A673 (cell line): ENCODE data around the gene PALLD. TPM values are rescaled to one million over a fixed set of nuclear protein-coding genes. Genes with fewer than 3 reads are reported as not detected.

Experiments used
- BruUV-seq: library from RNA; stranded (reverse); fragments of 400-500 nt; replicated peaks from 2 replicates; lab custom pipeline; 2021; lab: Mats Ljungman, UMichigan
- CTCF ChIA-PET: fragments of 300-600 bp; sonication (Branson Sonifier 250); formaldehyde crosslinking; loops from one replicate; lab custom pipeline; 2022; ENCODE audit warnings: antibody characterized with exemption; lab: Charles Lee
- POLR2A ChIA-PET: fragments of 300-600 bp; sonication (Branson Sonifier 250); formaldehyde crosslinking; loops from one replicate; lab custom pipeline; 2022; ENCODE audit warnings: antibody characterized with exemption; ENCODE audit not compliant: low non-redundant PET; lab: Charles Lee
- DNase-seq: peaks from one replicate; pipeline ENCODE4 v3.0.0-alpha.2; 2015; ENCODE audit warnings: low spot score
- H3K27ac ChIP-seq: fragments of 200-600 bp; sonication (generic); 2 replicates; pipeline ENCODE4 v1.5.1; 2016; ENCODE audit warnings: mixed run types, low read depth, mild to moderate bottlenecking, mixed read lengths, antibody characterized with exemption, low read length; ENCODE audit not compliant: poor library complexity, severe bottlenecking
- H3K27me3 ChIP-seq: fragments of 200-600 bp; sonication (generic); replicated peaks from 2 replicates; pipeline ENCODE4 v1.6.1; 2017; ENCODE audit warnings: mixed run types, low read depth, mild to moderate bottlenecking, mixed read lengths, antibody characterized with exemption, low read length; ENCODE audit not compliant: insufficient read depth, poor library complexity
- H3K36me3 ChIP-seq: fragments of 200-600 bp; sonication (generic); 2 replicates; pipeline ENCODE4 v1.6.1; 2016; ENCODE audit warnings: mixed run types, mild to moderate bottlenecking, mixed read lengths, antibody characterized with exemption, low read length; ENCODE audit not compliant: insufficient read depth, poor library complexity, severe bottlenecking
- H3K4me1 ChIP-seq: fragments of 200-600 bp; sonication (generic); 2 replicates; pipeline ENCODE4 v1.6.1; 2017; ENCODE audit warnings: mixed run types, mild to moderate bottlenecking, mixed read lengths, antibody characterized with exemption, low read length; ENCODE audit not compliant: insufficient read depth, poor library complexity, severe bottlenecking
- H3K4me3 ChIP-seq: fragments of 200-600 bp; sonication (generic); 2 replicates; pipeline ENCODE4 v1.5.1; 2016; ENCODE audit warnings: low read depth, mixed run types, mild to moderate bottlenecking, mixed read lengths, low read length; ENCODE audit not compliant: poor library complexity, severe bottlenecking
- H3K9me3 ChIP-seq: fragments of 200-600 bp; sonication (generic); 2 replicates; pipeline ENCODE4 v1.6.1; 2016; ENCODE audit warnings: mixed run types, low read depth, mild to moderate bottlenecking, mixed read lengths, antibody characterized with exemption, low read length; ENCODE audit not compliant: poor library complexity, severe bottlenecking
- CTCF ChIP-seq: fragments of 300-800, 200-600 bp; sonication (generic); conservative IDR thresholded peaks from 2 replicates; pipeline ENCODE4 v1.5.1; 2017; ENCODE audit warnings: low read depth, mild to moderate bottlenecking, antibody characterized with exemption, low read length, moderate library complexity, mixed read lengths
- EZH2 ChIP-seq: fragments of 200-600 bp; sonication (generic); IDR thresholded peaks from 2 replicates; pipeline ENCODE4 v1.6.1; 2017; ENCODE audit warnings: borderline replicate concordance, low read depth, mild to moderate bottlenecking, mixed read lengths, antibody characterized with exemption, low read length; ENCODE audit not compliant: poor library complexity, severe bottlenecking
- intact Hi-C: fragments of 100-400 bp; cut with micrococcal nuclease; formaldehyde crosslinking; loops from one replicate; pipeline ENCODE4 v1.10.0; 2022; ENCODE audit not compliant: unreplicated experiment
- total RNA-seq: library from RNA; stranded (reverse); gene quantifications from 2 replicates; pipeline ENCODE4 v1.2.3, GENCODE V29; 2021

PALLD gene
- total RNA-seq, 1 experiment from 2014 or later = 44.1 TPM

GRCh38 chr4:168781926-168782325 is 285.1 kb downstream of the PALLD start:
- intact Hi-C loops = no loop called here
- no peak overlapping the region for H3K27ac ChIP-seq
- H3K4me1 ChIP-seq = no peaks in the 10 kb centered on the region
- no peaks in the 10 kb centered on the region for H3K27me3 ChIP-seq
- no peaks in the 10 kb centered on the region for H3K9me3 ChIP-seq
- no TSS peak for BruUV-seq
- TF ChIP-seq EZH2 = no peak
- TF ChIP-seq CTCF = no peak
- no peaks in the 10 kb centered on the region for H3K36me3 ChIP-seq
- DNase-seq = no peak
- ChIA-PET POLR2A (no interaction called here), CTCF (no interaction called here)
- H3K4me3 ChIP-seq = no peak overlapping the region

- Histone ChIP-seq H3K27ac (no peak overlapping the region), H3K9me3 (no peaks in the 10 kb centered on the region), H3K4me3 (no peak overlapping the region), H3K4me1 (no peaks in the 10 kb centered on the region), H3K27me3 (no peaks in the 10 kb centered on the region), H3K36me3 (no peaks in the 10 kb centered on the region)
- DNase-seq = no peak
- ChIA-PET POLR2A (no interaction called here), CTCF (no interaction called here)
- intact Hi-C loops = no loop called here
- no peak for TF ChIP-seq CTCF
- TF ChIP-seq EZH2 = no peak
- BruUV-seq = no TSS peak
Observed at GRCh38 chr4:168782439-168782838, 285.6 kb downstream of the PALLD start.

GRCh38 chr4:168784786-168785461 is 288.1 kb downstream of the PALLD start:
- no TSS peak for BruUV-seq
- no peaks in the 10 kb centered on the region for H3K36me3 ChIP-seq
- no peak for DNase-seq
- intact Hi-C loops = no loop called here
- H3K27me3 ChIP-seq = no peaks in the 10 kb centered on the region
- ChIA-PET CTCF (no interaction called here), POLR2A (no interaction called here)
- H3K27ac ChIP-seq = no peak overlapping the region
- H3K4me3 ChIP-seq = no peak overlapping the region
- peaks cover 17% of the 10 kb centered on the region for H3K4me1 ChIP-seq
- TF ChIP-seq CTCF (no peak), EZH2 (no peak)
- no peaks in the 10 kb centered on the region for H3K9me3 ChIP-seq
